ENCODE measurements around the gene BMPER. TPM values are rescaled to one million over a fixed set of nuclear protein-coding genes. Genes with fewer than 3 reads are reported as not detected.

Gene BMPER
- total and polyA plus RNA-seq, 2 of the 8 experiments (the other 6 are each of a cell fraction or from before 2014, with no cell fraction given): 0.33 to 0.69 TPM

DNA sequence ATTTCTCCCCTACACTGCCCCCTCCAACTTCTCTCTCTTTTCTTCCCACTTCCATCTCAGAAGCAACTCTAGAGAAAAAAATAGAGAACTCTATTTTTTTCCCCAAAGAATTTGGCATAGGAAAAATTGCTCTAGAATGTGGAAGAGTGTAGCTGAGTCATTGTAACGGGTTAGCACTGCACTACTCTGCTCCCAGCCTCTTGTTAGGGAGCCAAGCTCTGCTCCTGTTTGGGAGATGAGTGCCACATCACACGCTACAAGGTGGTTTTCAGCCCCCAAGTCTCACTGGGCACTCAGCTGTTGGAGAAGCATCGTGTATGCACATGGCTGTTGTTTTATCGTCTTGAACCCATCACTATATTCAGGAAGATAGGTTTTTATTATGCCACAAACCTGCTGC is 136.4 kb downstream of the BMPER start:
- CTCF ChIA-PET (ENCODE audit: partially characterized antibody): interaction anchor here (0.6 to 1.5 kb wide), 4 partner anchors 15 to 363 kb away, joined by 3 read pairs; no protein-coding TSS in a partner anchor
- Histone ChIP-seq H3K9ac (replicated peaks in 1 of 4; ENCODE audit: extremely low read depth in 1 of 4, low read depth in 3 of 4, low read length in 3 of 4) (no peak overlapping the region), H3K4me3 (ENCODE audit: extremely low read depth in 1 of 4, insufficient read depth in 2 of 4, low read depth in 3 of 4, low read length in 4 of 4) (no peak overlapping the region), H2BK12ac (ENCODE audit: low read depth, low read length) (no peak overlapping the region), H3K36me3 (ENCODE audit: control insufficient read depth in 2 of 4, insufficient read depth in 4 of 4, low read length in 3 of 4) (no peaks in the 10 kb centered on the region), H2BK120ac (replicated peaks; ENCODE audit: low read depth, low read length) (no peak overlapping the region), H3K4me1 (replicated peaks in 1 of 4; ENCODE audit: control insufficient read depth in 3 of 4, insufficient read depth in 4 of 4, low read length in 3 of 4) (no peaks in the 10 kb centered on the region), H2BK5ac (ENCODE audit: low read depth, low read length) (no peak overlapping the region), H3K23ac (ENCODE audit: insufficient read length) (no peak overlapping the region), H4K20me1 (replicated peaks in 1 of 2; ENCODE audit: control insufficient read depth in 1 of 2, insufficient read depth in 2 of 2, low read length in 2 of 2) (no peaks in the 10 kb centered on the region), H3K14ac (ENCODE audit: insufficient read length) (no peak overlapping the region), H3K9me3 (ENCODE audit: insufficient read depth in 2 of 2, low read depth in 1 of 2, low read length in 1 of 2) (no peaks in the 10 kb centered on the region), H3K23me2 (ENCODE audit: low read depth, low read length) (no peaks in the 10 kb centered on the region), H3K27me3 (replicated peaks in 1 of 4; ENCODE audit: control insufficient read depth in 3 of 4, extremely low read depth in 1 of 4, insufficient read depth in 3 of 4, low read length in 3 of 4) (no peaks in the 10 kb centered on the region), H3K4me2 (ENCODE audit: insufficient read depth in 1 of 2, low read depth in 2 of 2, low read length in 2 of 2) (no peak overlapping the region), H2AK5ac (ENCODE audit: low read depth, low read length) (no peak overlapping the region), H3K56ac (replicated peaks; ENCODE audit: insufficient read length, low read depth, low read length) (no peak overlapping the region), H4K91ac (replicated peaks; ENCODE audit: insufficient read length, low read length) (no peak overlapping the region), H2BK20ac (ENCODE audit: low read length) (no peak overlapping the region), H3K4ac (replicated peaks; ENCODE audit: insufficient read length, low read depth, low read length) (no peak overlapping the region), H2AFZ (ENCODE audit: low read length) (no peak overlapping the region), H4K8ac (ENCODE audit: extremely low read depth, insufficient read depth, low read length) (no peak overlapping the region), H2BK15ac (ENCODE audit: low read length) (no peak overlapping the region), H3K18ac (ENCODE audit: extremely low read depth, low read length) (no peak overlapping the region), H3K79me2 (ENCODE audit: control insufficient read depth in 1 of 2, insufficient read depth in 2 of 2, low read length in 2 of 2) (no peaks in the 10 kb centered on the region), H3K79me1 (ENCODE audit: low read depth, low read length) (no peaks in the 10 kb centered on the region), H4K5ac (ENCODE audit: insufficient read length, low read depth, low read length) (no peak overlapping the region), H3K27ac (ENCODE audit: low read depth, low read length) (no peak overlapping the region)
- POLR2A ChIA-PET (ENCODE audit: partially characterized antibody): no interaction called here
- FAIRE-seq: no peak
- WGBS, 2 experiments (ENCODE audit: extremely low coverage in 1 of 2, insufficient coverage in 1 of 2, insufficient read length in 1 of 2, insufficient replicate concordance in 2 of 2, low coverage in 1 of 2, low lambda C conversion rate in 2 of 2, missing lambda C conversion rate in 1 of 2): 86% methylated on average over 4 of the region's 4 CpGs; no CpG with 5 or more reads in 1 of the 2 experiments
- no peak for DNase-seq (ENCODE audit: low read depth in 1 of 2, low spot score in 2 of 2)

Measured in H1 (cell line).